H9 (cell line): ENCODE results near the gene SCAF4. TPM values are rescaled to one million over a fixed set of nuclear protein-coding genes. Genes with fewer than 3 reads are reported as not detected.
"Not testable (repeated sequence)": the region's sequence is repeated elsewhere in the genome, so short reads cannot be mapped to it uniquely, and the experiment has no call there.

Experiments
- DNase-seq: peaks from one replicate; pipeline ENCODE4 v3.0.0-alpha.2; 2017
- H2AFZ ChIP-seq: one replicate; pipeline ENCODE4 v1.6.1; 2013; ENCODE audit warnings: mild to moderate bottlenecking, low read length, control low read depth, moderate library complexity
- H2AK5ac ChIP-seq: 2 replicates; pipeline ENCODE4 v1.6.1; 2013; ENCODE audit warnings: low read length, control low read depth, mixed read lengths; ENCODE audit not compliant: insufficient read length
- H2BK120ac ChIP-seq: one replicate; pipeline ENCODE4 v1.6.1; 2013; ENCODE audit warnings: low read depth, mild to moderate bottlenecking, low read length, control low read depth, inconsistent platforms; ENCODE audit not compliant: poor library complexity, severe bottlenecking
- H2BK12ac ChIP-seq: 2 replicates; pipeline ENCODE4 v1.6.1; 2013; ENCODE audit warnings: low read length, control low read depth, mixed read lengths, low read depth; ENCODE audit not compliant: insufficient read length
- H2BK15ac ChIP-seq: 2 replicates; pipeline ENCODE4 v1.6.1; 2013; ENCODE audit warnings: low read depth, low read length, control low read depth
- H2BK20ac ChIP-seq: one replicate; pipeline ENCODE4 v1.6.1; 2013; ENCODE audit warnings: low read depth, mild to moderate bottlenecking, low read length, control low read depth, inconsistent platforms; ENCODE audit not compliant: poor library complexity, severe bottlenecking
- H2BK5ac ChIP-seq: 2 replicates; pipeline ENCODE4 v1.6.1; 2013; ENCODE audit warnings: low read length, control low read depth, mixed read lengths; ENCODE audit not compliant: insufficient read length
- H3K14ac ChIP-seq: 2 replicates; pipeline ENCODE4 v1.6.1; 2013; ENCODE audit warnings: low read length, control low read depth; ENCODE audit not compliant: insufficient read depth
- H3K18ac ChIP-seq: 2 replicates; pipeline ENCODE4 v1.6.1; 2013; ENCODE audit warnings: low read depth, mild to moderate bottlenecking, mixed read lengths, low read length, control low read depth; ENCODE audit not compliant: insufficient read length
- H3K23ac ChIP-seq: 2 replicates; pipeline ENCODE4 v1.6.1; 2013; ENCODE audit warnings: low read length, control low read depth, mixed read lengths, low read depth; ENCODE audit not compliant: insufficient read length
- H3K23me2 ChIP-seq: 2 replicates; pipeline ENCODE4 v1.6.1; 2013; ENCODE audit warnings: low read depth, mild to moderate bottlenecking, mixed read lengths, low read length, control low read depth; ENCODE audit not compliant: insufficient read length, poor library complexity, severe bottlenecking
- H3K27ac ChIP-seq: 2 replicates; pipeline ENCODE4 v1.5.1; 2013; ENCODE audit warnings: low read length, control low read depth, mixed read lengths, low read depth; ENCODE audit not compliant: insufficient read length
- H3K27me3 ChIP-seq: 2 replicates; pipeline ENCODE4 v1.6.1; 2013; ENCODE audit warnings: low read length, control low read depth, inconsistent platforms; ENCODE audit not compliant: insufficient read depth
- H3K4ac ChIP-seq: 2 replicates; pipeline ENCODE4 v1.6.1; 2013; ENCODE audit warnings: low read depth, mild to moderate bottlenecking, control low read depth, inconsistent platforms, low read length, moderate library complexity
- H3K4me1 ChIP-seq: 2 replicates; pipeline ENCODE4 v1.6.1; 2013; ENCODE audit warnings: low read length, control low read depth, inconsistent platforms; ENCODE audit not compliant: insufficient read depth
- H3K4me2 ChIP-seq: 2 replicates; pipeline ENCODE4 v1.6.1; 2013; ENCODE audit warnings: low read length, control low read depth, mixed read lengths; ENCODE audit not compliant: insufficient read length, insufficient read depth
- H3K56ac ChIP-seq: 2 replicates; pipeline ENCODE4 v1.6.1; 2013; ENCODE audit warnings: low read depth, mild to moderate bottlenecking, mixed read lengths, low read length, control low read depth; ENCODE audit not compliant: insufficient read length
- H3K79me1 ChIP-seq: 2 replicates; pipeline ENCODE4 v1.6.1; 2013; ENCODE audit warnings: low read depth, mild to moderate bottlenecking, moderate library complexity, low read length, control low read depth, inconsistent platforms; ENCODE audit not compliant: insufficient read depth, poor library complexity, severe bottlenecking
- H3K79me2 ChIP-seq: 2 replicates; pipeline ENCODE4 v1.6.1; 2013; ENCODE audit warnings: low read length, control low read depth, inconsistent platforms; ENCODE audit not compliant: insufficient read depth
- H3K9ac ChIP-seq: 2 replicates; pipeline ENCODE4 v1.6.1; 2013; ENCODE audit warnings: low read length, control low read depth, mixed read lengths; ENCODE audit not compliant: insufficient read length; ENCODE audit errors: extremely low read depth
- H3K9me3 ChIP-seq: one replicate; pipeline ENCODE4 v1.6.1; 2013; ENCODE audit warnings: low read depth, low read length, inconsistent platforms; ENCODE audit not compliant: control insufficient read depth
- H3T11ph ChIP-seq: one replicate; pipeline ENCODE4 v1.6.1; 2013; ENCODE audit warnings: mild to moderate bottlenecking, low read length, control low read depth, inconsistent platforms
- H4K20me1 ChIP-seq: one replicate; pipeline ENCODE4 v1.6.1; 2013; ENCODE audit not compliant: control insufficient read depth, insufficient read length, insufficient read depth
- H4K5ac ChIP-seq: 2 replicates; pipeline ENCODE4 v1.6.1; 2013; ENCODE audit warnings: low read depth, mild to moderate bottlenecking, mixed read lengths, low read length, control low read depth; ENCODE audit not compliant: insufficient read length
- H4K8ac ChIP-seq: replicated peaks from 2 replicates; pipeline ENCODE4 v1.6.1; 2013; ENCODE audit warnings: low read length, control low read depth, mixed read lengths, low read depth; ENCODE audit not compliant: insufficient read length
- H4K91ac ChIP-seq: 2 replicates; pipeline ENCODE4 v1.6.1; 2013; ENCODE audit warnings: low read depth, mild to moderate bottlenecking, moderate library complexity, mixed read lengths, low read length, control low read depth; ENCODE audit not compliant: insufficient read length
- H3K27ac Mint-ChIP-seq, 3 experiments: 2 replicates in 2 of 3; 3 replicates in 1 of 3; pipeline ENCODE4 v1.8.0; 2020 to 2021; ENCODE audit warnings: mixed read lengths in 3 of 3, mild to moderate bottlenecking in 1 of 3, moderate library complexity in 1 of 3
- H3K27me3 Mint-ChIP-seq: 2 replicates; pipeline ENCODE4 v1.8.0; 2021; ENCODE audit warnings: low read depth, mild to moderate bottlenecking, moderate library complexity, mixed read lengths
- H3K36me3 Mint-ChIP-seq, 3 experiments: 2 replicates in 2 of 3; 3 replicates in 1 of 3; pipeline ENCODE4 v1.8.0; 2020 to 2021; ENCODE audit warnings: low read depth in 3 of 3, mixed read lengths in 3 of 3; ENCODE audit not compliant: insufficient read depth in 1 of 3
- H3K4me1 Mint-ChIP-seq, 2 experiments: 2 replicates each; pipeline ENCODE4 v1.8.0; 2020; ENCODE audit warnings: mixed read lengths in 2 of 2
- H3K4me3 Mint-ChIP-seq, 2 experiments: 2 replicates in 1 of 2; 3 replicates in 1 of 2; pipeline ENCODE4 v1.8.0; 2020 to 2021; ENCODE audit warnings: mild to moderate bottlenecking in 2 of 2, mixed read lengths in 2 of 2, moderate library complexity in 1 of 2
- H3K9me3 Mint-ChIP-seq, 2 experiments: 2 replicates in 1 of 2; 3 replicates in 1 of 2; pipeline ENCODE4 v1.8.0; 2020; ENCODE audit warnings: mild to moderate bottlenecking in 2 of 2, mixed read lengths in 2 of 2, moderate library complexity in 1 of 2
- CTCF ChIP-seq: fragments of 200-600 bp; sonication (generic); conservative IDR thresholded peaks from 3 replicates; pipeline ENCODE4 v1.8.0; 2021; ENCODE audit warnings: antibody characterized with exemption, mild to moderate bottlenecking
- WGBS: extraction: QIAGEN DNeasy Blood & Tissue Kit; methylation state at CpG from one replicate; pipeline ENCODE4 v1.1.7; 2013; ENCODE audit warnings: missing lambda C conversion rate, low lambda C conversion rate, mixed read lengths; ENCODE audit not compliant: insufficient read length; ENCODE audit errors: extremely low coverage; 5-methylcytosine and 5-hydroxymethylcytosine counted together
- total RNA-seq: library from RNA; stranded (reverse); gene quantifications from 2 replicates; pipeline ENCODE4 v1.2.1, GENCODE V29; 2021

SCAF4 gene
- total RNA-seq, 1 experiment from 2014 or later, result 76.8 TPM

- Mint-ChIP-seq H3K4me3 (no peak overlapping the region), H3K9me3 (peaks cover 8 to 13% of the 10 kb centered on the region in 2 experiments), H3K27ac (no peak overlapping the region), H3K27me3 (no peaks in the 10 kb centered on the region), H3K4me1 (no peaks in the 10 kb centered on the region), H3K36me3 (peaks cover 0 to 5% (median 0%) of the 10 kb centered on the region in 3 experiments; a peak in 1 of 7 replicates)
- Histone ChIP-seq H3K9me3 (no peaks in the 10 kb centered on the region), H4K91ac (no peak overlapping the region), H4K8ac (no peak overlapping the region), H3K18ac (no peak overlapping the region), H3K23me2 (no peaks in the 10 kb centered on the region), H3K27ac (no peak overlapping the region), H3T11ph (no peak overlapping the region), H4K5ac (no peak overlapping the region), H4K20me1 (no peaks in the 10 kb centered on the region), H2BK120ac (no peak overlapping the region), H3K27me3 (no peaks in the 10 kb centered on the region), H3K56ac (no peak overlapping the region), H3K79me1 (no peaks in the 10 kb centered on the region), H2BK12ac (no peak overlapping the region), H3K79me2 (no peaks in the 10 kb centered on the region), H3K4ac (no peak overlapping the region), H3K14ac (no peak overlapping the region), H2AK5ac (no peak overlapping the region), H2AFZ (no peak overlapping the region), H3K9ac (no peak overlapping the region), H2BK20ac (no peak overlapping the region), H2BK15ac (no peak overlapping the region), H3K23ac (no peak overlapping the region), H3K4me1 (no peaks in the 10 kb centered on the region), H3K4me2 (no peak overlapping the region), H2BK5ac (no peak overlapping the region)
- TF ChIP-seq CTCF, result no peak
- DNase-seq, result no peak
- no CpG with 5 or more reads among the region's 3 CpGs for WGBS
Measured at GRCh38 chr21:31634993-31635392, 96.9 kb downstream of the SCAF4 start.

GRCh38 chr21:31631881-31632280 is 100.0 kb downstream of the SCAF4 start:
- H3K36me3 Mint-ChIP-seq, H3K27ac Mint-ChIP-seq, H3K9ac ChIP-seq, H3K9me3 ChIP-seq, H2AK5ac ChIP-seq, H3K27me3 ChIP-seq, H3K27me3 Mint-ChIP-seq, H3K27ac ChIP-seq, H3K14ac ChIP-seq, H2AFZ ChIP-seq, H2BK15ac ChIP-seq, H3T11ph ChIP-seq, H2BK20ac ChIP-seq, H3K4me1 ChIP-seq, H3K79me1 ChIP-seq, H2BK5ac ChIP-seq, H2BK120ac ChIP-seq, H4K20me1 ChIP-seq, H3K56ac ChIP-seq, H2BK12ac ChIP-seq, H3K79me2 ChIP-seq, DNase-seq, H3K4me3 Mint-ChIP-seq, H4K91ac ChIP-seq, H3K23ac ChIP-seq, H4K8ac ChIP-seq, H3K23me2 ChIP-seq, H3K4me2 ChIP-seq, H3K4ac ChIP-seq, H3K18ac ChIP-seq, H3K4me1 Mint-ChIP-seq, H3K9me3 Mint-ChIP-seq, H4K5ac ChIP-seq: not testable (repeated sequence)
- no CpG with 5 or more reads among the region's 6 CpGs for WGBS
